B cell (primary cell): ENCODE results near the gene HPS3. TPM values are rescaled to one million over a fixed set of nuclear protein-coding genes. Genes with fewer than 3 reads are reported as not detected.

Experiments
- ATAC-seq: fragments of 200-7000 bp; cut with Tn5 transposase; one replicate; pipeline ENCODE4 v1.10.0; 2021; ENCODE audit warnings: low read depth, mild to moderate bottlenecking, moderate number of reproducible peaks, moderate library complexity
- CTCF ChIA-PET: fragments of 350-600 bp; sonication (Branson Sonifier 250); formaldehyde crosslinking; loops from one replicate; lab custom pipeline; 2021; ENCODE audit warnings: antibody characterized with exemption, inconsistent platforms; lab: Charles Lee
- POLR2A ChIA-PET: fragments of 350-600 bp; sonication (Branson Sonifier 250); formaldehyde crosslinking; loops from one replicate; lab custom pipeline; 2021; ENCODE audit warnings: antibody characterized with exemption; lab: Charles Lee
- DNase-seq: peaks from one replicate; pipeline ENCODE4 v3.0.0; 2013
- H2AFZ ChIP-seq: 2 replicates; pipeline ENCODE4 v1.6.1; 2012; ENCODE audit warnings: mild to moderate bottlenecking, low read depth, low read length; ENCODE audit not compliant: insufficient read depth, poor library complexity, severe bottlenecking
- H3K27ac ChIP-seq, 2 donors: 1 replicate in 1 of 2; 2 replicates in 1 of 2; pipeline ENCODE4 v1.5.1; 2012 to 2013; ENCODE audit warnings: low read length in 2 of 2, mild to moderate bottlenecking in 2 of 2, moderate library complexity in 1 of 2
- H3K27me3 ChIP-seq, 4 experiments: fragments of 200-600 bp in 1 of 4; sonication (generic) in 1 of 4; replicated peaks in 1 of 4; 1 replicate in 2 of 4; 2 replicates in 2 of 4; pipeline versions ENCODE4 v1.6.1 to v1.7.0; 2013 to 2016; ENCODE audit warnings: low read length in 3 of 4, mild to moderate bottlenecking in 2 of 4, mixed read lengths in 1 of 4, moderate library complexity in 1 of 4; ENCODE audit not compliant: insufficient read depth in 4 of 4, control insufficient read depth in 3 of 4; ENCODE audit errors: control extremely low read depth in 1 of 4
- H3K36me3 ChIP-seq, 2 experiments: replicated peaks in 1 of 2; 1 replicate in 1 of 2; 2 replicates in 1 of 2; pipeline versions ENCODE4 v1.6.1 to v1.7.1; 2013; ENCODE audit warnings: low read length in 1 of 2; ENCODE audit not compliant: insufficient read depth in 2 of 2, control insufficient read depth in 1 of 2; ENCODE audit errors: control extremely low read depth in 1 of 2, extremely low read depth in 1 of 2
- H3K4me1 ChIP-seq, 2 donors: fragments of 200-600 bp in 1 of 2; sonication (generic) in 1 of 2; 1 replicate in 1 of 2; 2 replicates in 1 of 2; pipeline versions ENCODE4 v1.5.1 to v1.6.1; 2013 to 2017; ENCODE audit warnings: low read length in 2 of 2; ENCODE audit not compliant: control insufficient read depth in 2 of 2, insufficient read depth in 2 of 2
- H3K4me2 ChIP-seq: replicated peaks from 2 replicates; pipeline ENCODE3; 2012; ENCODE audit warnings: mild to moderate bottlenecking, low read depth, low read length; ENCODE audit not compliant: poor library complexity, severe bottlenecking
- H3K4me3 ChIP-seq, 5 experiments: fragments of 200-600 bp in 1 of 5; sonication (generic) in 1 of 5; 1 replicate in 3 of 5; 2 replicates in 2 of 5; pipeline versions ENCODE4 v1.5.1 to v1.7.0; 2011 to 2016; ENCODE audit warnings: low read length in 4 of 5, mild to moderate bottlenecking in 4 of 5, low read depth in 2 of 5, control low read depth in 1 of 5, moderate library complexity in 1 of 5; ENCODE audit not compliant: insufficient read depth in 1 of 5; ENCODE audit errors: control extremely low read depth in 1 of 5, extremely low read depth in 1 of 5
- H3K79me2 ChIP-seq: fragments of 200-600 bp; sonication (generic); one replicate; pipeline ENCODE4 v1.6.0; 2016; ENCODE audit warnings: low read length; ENCODE audit not compliant: control insufficient read depth, insufficient read depth
- H3K9ac ChIP-seq: fragments of 200-600 bp; sonication (generic); 2 replicates; pipeline ENCODE4 v1.6.1; 2017; ENCODE audit warnings: mild to moderate bottlenecking, low read length, moderate library complexity
- H3K9me3 ChIP-seq, 3 donors: one replicate each; pipeline versions ENCODE4 v1.6.1 to v1.7.1; 2013; ENCODE audit warnings: low read length in 2 of 3; ENCODE audit not compliant: control insufficient read depth in 2 of 3, insufficient read depth in 1 of 3; ENCODE audit errors: control extremely low read depth in 1 of 3
- H4K20me1 ChIP-seq: 2 replicates; pipeline ENCODE4 v1.6.0; 2012; ENCODE audit warnings: mild to moderate bottlenecking, low read length; ENCODE audit not compliant: insufficient read depth, control insufficient read depth, poor library complexity, severe bottlenecking
- H3K27ac Mint-ChIP-seq: one replicate; pipeline ENCODE4 v1.8.0; 2021; ENCODE audit warnings: mixed read lengths
- H3K27me3 Mint-ChIP-seq: one replicate; pipeline ENCODE4 v1.8.0; 2021; ENCODE audit warnings: mixed read lengths
- H3K4me1 Mint-ChIP-seq: one replicate; pipeline ENCODE4 v1.8.0; 2021; ENCODE audit warnings: mixed read lengths
- H3K4me3 Mint-ChIP-seq: one replicate; pipeline ENCODE4 v1.8.0; 2021; ENCODE audit warnings: mixed read lengths
- H3K9me3 Mint-ChIP-seq: one replicate; pipeline ENCODE4 v1.8.0; 2022; ENCODE audit warnings: mixed read lengths; ENCODE audit not compliant: insufficient read depth
- EZH2 ChIP-seq: IDR thresholded peaks from 2 replicates; pipeline ENCODE4 v1.6.1; 2012; ENCODE audit warnings: borderline replicate concordance, low read depth, mild to moderate bottlenecking, moderate library complexity, low read length; ENCODE audit not compliant: insufficient read depth, poor library complexity, severe bottlenecking
- WGBS: methylation state at CpG from one replicate; pipeline ENCODE4 v1.1.5; 2013; ENCODE audit warnings: missing lambda C conversion rate; ENCODE audit not compliant: insufficient coverage; 5-methylcytosine and 5-hydroxymethylcytosine counted together
- intact Hi-C: fragments of 100-400 bp; cut with micrococcal nuclease; formaldehyde crosslinking; loops from one replicate; pipeline ENCODE4 v1.10.0; 2022
- polyA plus RNA-seq: library from polyadenylated mRNA; depleted of rRNA; stranded (reverse); fragments of >200 nt; gene quantifications from 2 replicates; pipeline ENCODE4 v1.2.3, GENCODE V29; 2012
- total RNA-seq, 2 donors: library from RNA; stranded (reverse); fragments of 120-200 nt in 1 of 2; gene quantifications; 1 replicate in 1 of 2; 2 replicates in 1 of 2; pipeline versions ENCODE4 v1.2.3 to v1.2.4, GENCODE V29; 2013 to 2022
- TF ChIP-seq, protein P1 (sequence below): fragments of 200-600 bp; IDR thresholded peaks from one replicate; pipeline ENCODE4 v1.8.0; 2022; ENCODE audit warnings: antibody characterized with exemption, mild to moderate bottlenecking

HPS3 gene
- total and polyA plus RNA-seq, 2 donors (not counting 1 experiment from before 2014, with no cell fraction given): 28.9 to 48.1 TPM

DNA sequence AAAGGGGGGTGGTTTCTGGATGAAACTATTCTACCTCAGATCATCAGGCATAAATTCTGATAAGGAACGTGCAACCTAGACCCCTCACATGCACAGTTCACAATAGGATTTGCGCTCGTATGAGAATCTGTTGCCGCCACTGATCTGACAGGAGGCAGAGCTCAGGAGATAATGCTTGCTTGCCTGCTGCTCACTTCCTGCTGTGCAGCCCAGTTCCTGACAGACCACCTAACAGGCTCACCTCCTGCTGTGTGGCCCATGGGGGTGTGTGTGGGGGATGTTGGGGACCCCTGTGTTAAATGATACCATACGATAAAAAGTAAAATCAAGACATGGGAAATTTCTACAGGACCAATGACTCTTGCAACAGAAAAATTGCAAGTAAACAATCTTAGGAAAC is 68.2 kb downstream of the HPS3 start:
- no peaks in the 10 kb centered on the region for H3K27me3 Mint-ChIP-seq
- no peak overlapping the region for H3K27ac ChIP-seq
- no peak overlapping the region for H2AFZ ChIP-seq
- ATAC-seq: no peak
- H4K20me1 ChIP-seq: no peaks in the 10 kb centered on the region
- intact Hi-C loops: no loop called here
- ChIA-PET POLR2A (no interaction called here), CTCF (no interaction called here)
- 73% methylated on average over 4 of the region's 5 CpGs for WGBS
- no peaks in the 10 kb centered on the region for H3K4me1 ChIP-seq
- no peak overlapping the region for H3K4me3 ChIP-seq
- no peak for DNase-seq
- H3K4me2 ChIP-seq: no peak overlapping the region
- H3K79me2 ChIP-seq: no peaks in the 10 kb centered on the region
- H3K9ac ChIP-seq: no peak overlapping the region
- no peaks in the 10 kb centered on the region for H3K27me3 ChIP-seq
- no peak overlapping the region for H3K4me3 Mint-ChIP-seq
- TF ChIP-seq, protein P1, sequence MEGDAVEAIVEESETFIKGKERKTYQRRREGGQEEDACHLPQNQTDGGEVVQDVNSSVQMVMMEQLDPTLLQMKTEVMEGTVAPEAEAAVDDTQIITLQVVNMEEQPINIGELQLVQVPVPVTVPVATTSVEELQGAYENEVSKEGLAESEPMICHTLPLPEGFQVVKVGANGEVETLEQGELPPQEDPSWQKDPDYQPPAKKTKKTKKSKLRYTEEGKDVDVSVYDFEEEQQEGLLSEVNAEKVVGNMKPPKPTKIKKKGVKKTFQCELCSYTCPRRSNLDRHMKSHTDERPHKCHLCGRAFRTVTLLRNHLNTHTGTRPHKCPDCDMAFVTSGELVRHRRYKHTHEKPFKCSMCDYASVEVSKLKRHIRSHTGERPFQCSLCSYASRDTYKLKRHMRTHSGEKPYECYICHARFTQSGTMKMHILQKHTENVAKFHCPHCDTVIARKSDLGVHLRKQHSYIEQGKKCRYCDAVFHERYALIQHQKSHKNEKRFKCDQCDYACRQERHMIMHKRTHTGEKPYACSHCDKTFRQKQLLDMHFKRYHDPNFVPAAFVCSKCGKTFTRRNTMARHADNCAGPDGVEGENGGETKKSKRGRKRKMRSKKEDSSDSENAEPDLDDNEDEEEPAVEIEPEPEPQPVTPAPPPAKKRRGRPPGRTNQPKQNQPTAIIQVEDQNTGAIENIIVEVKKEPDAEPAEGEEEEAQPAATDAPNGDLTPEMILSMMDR: no peak
- TF ChIP-seq EZH2: no peak
- H3K27ac Mint-ChIP-seq: no peak overlapping the region
- no peaks in the 10 kb centered on the region for H3K9me3 ChIP-seq
- no peaks in the 10 kb centered on the region for H3K36me3 ChIP-seq
- H3K9me3 Mint-ChIP-seq: no peaks in the 10 kb centered on the region
- H3K4me1 Mint-ChIP-seq: peaks cover 4% of the 10 kb centered on the region

DNA sequence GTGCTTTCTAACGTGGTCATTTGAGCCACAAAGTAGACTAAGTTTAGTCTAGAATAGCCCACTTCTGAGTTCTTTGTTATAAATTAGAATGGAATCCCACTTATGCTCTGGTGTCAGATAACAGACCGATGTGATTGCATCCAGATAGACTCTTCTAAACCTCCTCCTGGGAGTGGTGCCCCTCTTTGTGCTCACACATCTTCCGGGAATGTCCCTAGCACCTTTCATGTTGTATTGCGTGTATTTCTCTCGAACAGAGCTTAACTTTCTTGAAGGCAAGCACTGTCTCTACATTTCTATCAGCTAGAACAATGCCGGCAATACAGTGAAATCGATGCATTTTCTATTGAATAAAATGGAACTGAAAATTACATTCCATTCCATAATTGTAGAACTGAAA is 69.2 kb downstream of the HPS3 start:
- Histone ChIP-seq H3K4me1 (peaks cover 5 to 6% of the 10 kb centered on the region in 2 donors), H4K20me1 (no peaks in the 10 kb centered on the region), H3K36me3 (no peaks in the 10 kb centered on the region), H3K27ac (no peak overlapping the region), H2AFZ (no peak overlapping the region), H3K4me2 (no peak overlapping the region), H3K9me3 (no peaks in the 10 kb centered on the region), H3K79me2 (no peaks in the 10 kb centered on the region), H3K9ac (no peak overlapping the region), H3K4me3 (no peak overlapping the region), H3K27me3 (no peaks in the 10 kb centered on the region)
- H3K4me3 Mint-ChIP-seq: no peak overlapping the region
- DNase-seq: no peak
- TF ChIP-seq, protein P1: no peak
- TF ChIP-seq EZH2: no peak
- ATAC-seq: no peak
- intact Hi-C loops: no loop called here
- H3K27ac Mint-ChIP-seq: no peak overlapping the region
- no peaks in the 10 kb centered on the region for H3K9me3 Mint-ChIP-seq
- peaks cover 8% of the 10 kb centered on the region for H3K4me1 Mint-ChIP-seq
- WGBS: 83% methylated on average over 2 of the region's 7 CpGs
- H3K27me3 Mint-ChIP-seq: no peaks in the 10 kb centered on the region
- CTCF ChIA-PET: no interaction called here
- POLR2A ChIA-PET: no interaction called here
